ENCODE results near the gene HNF1A.

GRCh38 chr12:120960657-120961056 lies 17.7 kb upstream of the HNF1A start:
- TF ChIP-seq CTCF (IDR thresholded peaks at IDR 0.05; ENCODE audit: low read depth, low read length) (no peak), EZH2phosphoT487 (IDR thresholded peaks at IDR 0.05; ENCODE audit: low read depth) (no peak)

Data from OCI-LY3 (cell line).